Mucosa of rectum (tissue), 2 donors: ENCODE data around the gene AHDC1.
"Not testable (repeated sequence)": the region's sequence is repeated elsewhere in the genome, so short reads cannot be mapped to it uniquely, and the experiment has no call there.

ENCODE experiments used
- H3K27ac ChIP-seq, 2 donors: one replicate each; pipeline ENCODE4 v1.7.0; 2013; ENCODE audit warnings: inconsistent platforms in 2 of 2, low read depth in 2 of 2, low read length in 2 of 2
- H3K27me3 ChIP-seq, 2 donors: one replicate each; pipeline ENCODE4 v1.7.0; 2013; ENCODE audit warnings: low read length in 2 of 2; ENCODE audit not compliant: control insufficient read depth in 2 of 2, insufficient read depth in 2 of 2
- H3K36me3 ChIP-seq, 2 donors: one replicate each; pipeline ENCODE4 v1.7.0; 2013; ENCODE audit warnings: low read length in 2 of 2; ENCODE audit not compliant: control insufficient read depth in 2 of 2, insufficient read depth in 2 of 2
- H3K4me1 ChIP-seq, 2 donors: one replicate each; pipeline ENCODE4 v1.7.0; 2013; ENCODE audit warnings: low read length in 2 of 2, mild to moderate bottlenecking in 1 of 2; ENCODE audit not compliant: control insufficient read depth in 2 of 2, insufficient read depth in 2 of 2
- H3K4me3 ChIP-seq, 2 donors: one replicate each; pipeline ENCODE4 v1.7.0; 2013; ENCODE audit warnings: low read length in 2 of 2
- H3K9ac ChIP-seq, 2 donors: one replicate each; pipeline ENCODE4 v1.7.0; 2013; ENCODE audit warnings: low read length in 2 of 2, low read depth in 1 of 2, mild to moderate bottlenecking in 1 of 2
- H3K9me3 ChIP-seq, 2 donors: one replicate each; pipeline ENCODE4 v1.7.0; 2013; ENCODE audit warnings: low read length in 2 of 2; ENCODE audit not compliant: control insufficient read depth in 2 of 2
- donor health status: healthy.
- donor health status: Normal muscosa, but diverticular disease.

AHDC1 gene

GRCh38 chr1:27622828-27623227 is 18.9 kb upstream of the AHDC1 start:
- Histone ChIP-seq H3K36me3 (no peaks in the 10 kb centered on the region), H3K27ac (no peak overlapping the region), H3K4me1 (peaks cover 0 to 1% of the 10 kb centered on the region in 2 donors)

GRCh38 chr1:27621051-27621920 is 17.3 kb upstream of the AHDC1 start:
- H3K27me3 ChIP-seq: no peaks in the 10 kb centered on the region
- H3K9ac ChIP-seq: no peak overlapping the region
- no peaks in the 10 kb centered on the region for H3K9me3 ChIP-seq
- no peak overlapping the region for H3K27ac ChIP-seq
- peaks cover 0 to 5% of the 10 kb centered on the region in 2 donors for H3K4me1 ChIP-seq
- no peak overlapping the region for H3K4me3 ChIP-seq
- no peaks in the 10 kb centered on the region for H3K36me3 ChIP-seq

More at GRCh38 chr1:27622828-27623227, 18.9 kb upstream of the AHDC1 start:
- Histone ChIP-seq H3K9ac (no peak overlapping the region), H3K27me3 (no peaks in the 10 kb centered on the region), H3K9me3 (no peaks in the 10 kb centered on the region), H3K4me3 (no peak overlapping the region)

- not testable (repeated sequence) for H3K4me3 ChIP-seq, H3K4me1 ChIP-seq, H3K36me3 ChIP-seq, H3K27me3 ChIP-seq, H3K9me3 ChIP-seq, H3K9ac ChIP-seq, H3K27ac ChIP-seq
Measured at GRCh38 chr1:27619782-27620438, 16.0 kb upstream of the AHDC1 start.

- H3K4me3 ChIP-seq: no peak overlapping the region
- H3K9me3 ChIP-seq: no peaks in the 10 kb centered on the region
- no peaks in the 10 kb centered on the region for H3K36me3 ChIP-seq
- peaks cover 0 to 5% of the 10 kb centered on the region in 2 donors for H3K4me1 ChIP-seq
- no peak overlapping the region for H3K9ac ChIP-seq
- H3K27me3 ChIP-seq: no peaks in the 10 kb centered on the region
- H3K27ac ChIP-seq: no peak overlapping the region
Measured at GRCh38 chr1:27618341-27619082, 14.6 kb upstream of the AHDC1 start.

GRCh38 chr1:27617420-27617819 is 13.5 kb upstream of the AHDC1 start:
- no peaks in the 10 kb centered on the region for H3K27me3 ChIP-seq
- no peak overlapping the region for H3K9ac ChIP-seq
- H3K4me1 ChIP-seq: peaks cover 0 to 5% of the 10 kb centered on the region in 2 donors
- no peaks in the 10 kb centered on the region for H3K36me3 ChIP-seq
- no peak overlapping the region for H3K4me3 ChIP-seq
- H3K27ac ChIP-seq: no peak overlapping the region
- H3K9me3 ChIP-seq: no peaks in the 10 kb centered on the region

GRCh38 chr1:27616441-27616840 is 12.5 kb upstream of the AHDC1 start:
- no peak overlapping the region for H3K27ac ChIP-seq
- H3K9ac ChIP-seq: no peak overlapping the region
- no peak overlapping the region for H3K4me3 ChIP-seq
- no peaks in the 10 kb centered on the region for H3K9me3 ChIP-seq
- no peaks in the 10 kb centered on the region for H3K27me3 ChIP-seq
- H3K4me1 ChIP-seq: peaks cover 0 to 5% of the 10 kb centered on the region in 2 donors
- H3K36me3 ChIP-seq: no peaks in the 10 kb centered on the region

GRCh38 chr1:27615346-27616192 is 11.6 kb upstream of the AHDC1 start:
- no peak overlapping the region for H3K9ac ChIP-seq
- no peak overlapping the region for H3K4me3 ChIP-seq
- no peaks in the 10 kb centered on the region for H3K27me3 ChIP-seq

GRCh38 chr1:27614625-27615344 is 10.8 kb upstream of the AHDC1 start:
- Histone ChIP-seq H3K27ac (no peak overlapping the region), H3K4me1 (peaks cover 0 to 5% of the 10 kb centered on the region in 2 donors), H3K4me3 (no peak overlapping the region), H3K27me3 (no peaks in the 10 kb centered on the region), H3K9me3 (no peaks in the 10 kb centered on the region), H3K36me3 (no peaks in the 10 kb centered on the region), H3K9ac (no peak overlapping the region)

More at GRCh38 chr1:27615346-27616192, 11.6 kb upstream of the AHDC1 start:
- Histone ChIP-seq H3K27ac (no peak overlapping the region), H3K36me3 (no peaks in the 10 kb centered on the region), H3K4me1 (peaks cover 0 to 5% of the 10 kb centered on the region in 2 donors), H3K9me3 (no peaks in the 10 kb centered on the region)

GRCh38 chr1:27614043-27614624 is 10.2 kb upstream of the AHDC1 start:
- Histone ChIP-seq H3K4me3 (no peak overlapping the region), H3K9me3 (no peaks in the 10 kb centered on the region), H3K4me1 (peaks cover 0 to 5% of the 10 kb centered on the region in 2 donors), H3K36me3 (no peaks in the 10 kb centered on the region), H3K27ac (no peak overlapping the region), H3K27me3 (no peaks in the 10 kb centered on the region), H3K9ac (no peak overlapping the region)
